HG03060 (cell line): ENCODE data around the gene KLF6.
"Not testable (repeated sequence)": the region's sequence is repeated elsewhere in the genome, so short reads cannot be mapped to it uniquely, and the experiment has no call there.

Experiments
- ATAC-seq: cut with Tn5 transposase; IDR thresholded peaks from one replicate; pipeline ENCODE4 v1.9.1; 2021; ENCODE audit warnings: low read depth, moderate number of reproducible peaks; ENCODE audit not compliant: unreplicated experiment

Gene KLF6

DNA sequence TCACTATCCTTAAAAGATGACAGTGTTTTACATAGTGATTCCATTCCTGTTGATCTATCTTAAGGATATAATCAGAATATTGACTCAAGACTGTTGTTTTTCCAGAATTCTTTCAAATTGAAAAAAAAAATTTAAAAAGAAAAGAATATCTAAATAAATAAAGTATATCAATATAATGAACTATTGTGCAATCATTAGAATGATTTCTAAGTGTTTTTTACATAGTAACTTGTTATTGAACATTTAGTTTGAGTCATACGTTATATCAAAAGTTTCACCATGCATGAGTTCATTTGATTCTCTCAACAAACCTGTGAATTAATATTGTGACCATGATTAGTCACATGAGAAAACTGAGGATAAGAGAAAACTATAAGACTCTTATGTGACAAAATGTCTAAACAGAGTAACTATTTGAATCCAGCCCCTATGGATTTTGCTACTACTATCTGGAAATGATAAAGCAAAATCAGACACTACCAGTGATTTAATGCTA is 46.1 kb downstream of the KLF6 start:
- no peak for ATAC-seq

DNA sequence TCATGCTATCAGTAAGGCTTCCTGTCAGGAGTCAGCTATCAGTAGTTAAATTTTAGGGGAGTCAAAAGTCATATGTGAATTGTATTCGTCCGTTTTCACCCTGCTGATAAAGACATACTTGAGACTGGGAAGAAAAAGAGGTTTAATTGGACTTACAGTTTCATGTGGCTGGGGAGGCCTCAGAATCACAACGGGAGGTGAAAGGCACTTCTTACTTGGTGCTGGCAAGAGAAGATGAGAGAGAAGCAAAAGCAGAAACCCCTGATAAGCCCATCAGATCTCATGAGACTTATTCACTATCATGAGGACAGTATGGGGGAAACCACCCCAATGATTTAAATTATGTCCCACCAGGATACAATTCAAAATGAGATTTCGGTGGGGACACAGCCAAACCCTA is 47.1 kb downstream of the KLF6 start:
- ATAC-seq = no peak

DNA sequence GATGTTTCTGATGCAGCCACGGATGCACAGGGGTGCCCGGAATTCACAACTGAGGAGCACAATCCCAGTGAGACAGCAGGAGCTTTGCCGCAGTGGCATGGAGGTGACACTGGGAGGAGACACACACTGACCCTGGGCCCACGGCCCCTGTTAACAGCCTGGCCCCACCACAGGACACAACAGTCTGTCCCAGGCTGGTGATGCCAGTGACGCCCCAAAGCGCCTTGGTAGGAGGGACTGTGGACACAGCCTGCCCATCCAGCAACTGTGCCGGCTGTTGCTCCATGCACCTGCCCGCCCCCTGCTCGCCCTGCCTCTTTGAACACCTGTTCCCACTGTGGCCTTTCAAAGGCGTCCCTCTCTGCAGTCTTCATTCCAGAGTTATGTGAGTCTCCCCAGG is 49.8 kb downstream of the KLF6 start:
- ATAC-seq = no peak

DNA sequence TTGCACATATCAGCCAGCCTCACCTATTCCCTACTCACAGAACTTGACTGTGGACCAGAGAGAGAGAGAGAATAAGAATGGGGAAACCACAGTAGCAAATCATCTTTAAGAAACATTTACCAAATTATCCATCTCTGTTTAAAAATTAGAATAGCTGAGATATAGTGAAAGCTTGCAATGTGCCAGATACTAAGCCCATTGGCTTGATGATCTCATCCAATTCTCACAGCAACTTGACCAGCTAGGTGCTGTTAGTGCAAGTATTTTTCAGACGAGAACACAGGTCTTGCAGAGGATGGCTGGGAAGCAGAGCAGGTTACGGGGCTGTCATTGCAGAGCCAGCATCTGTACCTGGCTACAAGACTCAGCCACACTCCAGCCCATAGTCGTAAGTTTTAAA is 50.9 kb downstream of the KLF6 start:
- ATAC-seq = no peak

DNA sequence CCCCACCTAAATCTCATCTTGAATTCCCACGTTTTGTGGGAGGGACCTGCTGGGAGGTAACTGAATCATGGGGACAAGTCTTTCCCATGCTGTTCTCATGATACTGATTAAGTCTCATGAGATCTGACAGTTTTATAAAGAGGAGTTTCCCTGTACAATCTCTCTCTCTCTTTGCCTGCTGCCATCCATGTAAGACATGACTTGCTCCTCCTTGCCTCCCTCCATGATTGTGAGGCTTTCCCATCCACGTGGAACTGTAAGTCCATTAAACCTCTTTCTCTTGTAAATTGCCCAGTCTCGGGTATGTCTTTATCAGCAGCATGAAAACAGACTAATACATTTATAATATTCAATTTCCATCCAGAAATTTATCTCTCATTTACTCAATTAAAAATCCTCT is 52.8 kb downstream of the KLF6 start:
- not testable (repeated sequence) for ATAC-seq

DNA sequence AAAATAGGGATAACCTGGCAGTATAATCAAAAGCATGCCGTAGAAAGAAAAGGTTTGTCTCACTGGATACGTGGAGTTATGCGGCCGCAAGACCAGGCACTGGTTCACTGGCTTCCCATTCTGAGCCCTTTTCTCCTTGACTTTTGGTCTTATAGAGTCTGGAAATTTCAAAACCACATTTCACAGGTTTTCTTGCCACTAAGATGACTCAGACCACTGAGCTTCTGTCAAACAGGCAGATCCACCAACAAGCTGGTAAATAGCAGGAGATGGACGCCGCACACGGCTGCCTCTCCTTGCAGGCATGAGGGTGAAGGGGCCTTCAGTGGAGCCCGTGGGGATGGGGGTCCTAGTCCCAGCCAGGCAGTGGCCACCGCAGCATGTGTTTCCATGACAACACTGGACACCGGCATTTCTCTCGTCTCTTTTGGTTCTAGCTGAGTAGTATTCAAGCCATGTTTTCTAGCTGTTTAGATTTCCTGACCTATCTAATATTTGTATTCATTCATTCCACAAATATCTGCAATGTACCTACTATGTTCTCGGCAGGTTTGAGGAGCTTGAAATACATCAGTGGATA is 55.5 kb downstream of the KLF6 start:
- no peak for ATAC-seq

DNA sequence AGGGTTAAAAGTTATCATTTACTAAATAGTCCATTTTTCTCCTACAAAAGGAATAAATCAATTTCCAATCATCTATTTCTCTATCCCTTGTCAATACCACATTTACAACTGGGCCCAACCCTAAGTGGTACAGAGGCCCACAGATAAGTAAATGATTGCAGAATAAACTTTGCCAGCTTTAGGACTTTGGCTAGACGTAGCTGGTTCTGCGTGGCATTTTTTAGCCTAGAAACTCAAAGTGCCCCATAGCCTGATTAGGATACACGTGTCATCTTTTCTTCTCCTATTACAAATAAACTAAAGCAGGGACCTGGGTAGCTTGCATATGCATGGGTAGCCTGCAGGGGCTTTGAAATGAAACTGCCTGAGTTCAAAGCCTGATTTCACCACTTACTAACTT is 56.4 kb downstream of the KLF6 start:
- ATAC-seq = no peak

DNA sequence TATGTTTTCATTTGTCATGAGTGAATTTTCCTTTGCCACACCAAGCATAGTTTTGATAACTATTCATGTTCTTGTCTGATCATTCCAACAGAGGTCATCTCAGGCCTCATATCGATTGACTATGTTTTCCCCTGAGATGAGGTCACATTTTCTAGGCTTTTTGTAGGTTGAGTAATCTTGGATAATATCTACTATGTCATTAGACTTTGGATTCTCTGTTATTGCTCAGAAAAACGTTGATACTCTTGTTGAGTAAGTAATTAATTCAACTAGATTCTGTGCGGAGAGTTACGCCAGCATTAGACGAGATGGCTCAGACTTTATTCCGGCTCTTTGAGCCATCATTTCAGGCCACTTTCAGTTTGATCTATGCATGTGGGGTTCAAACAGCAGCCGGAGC is 57.7 kb downstream of the KLF6 start:
- ATAC-seq = no peak
